Suprapubic skin (tissue), 4 donors: ENCODE data around the gene CHD3. TPM values are rescaled to one million over a fixed set of nuclear protein-coding genes. Genes with fewer than 3 reads are reported as not detected.

Experiments
- DNase-seq, 2 donors: peaks; one replicate each; pipeline ENCODE4 v3.0.0-alpha.2; 2019; ENCODE audit warnings: low spot score in 2 of 2
- H3K27ac ChIP-seq: fragments of 200-600 bp; sonication (generic); one replicate; pipeline ENCODE4 v1.5.1; 2019
- H3K27me3 ChIP-seq: fragments of 200-600 bp; sonication (generic); one replicate; pipeline ENCODE4 v1.5.1; 2019
- H3K36me3 ChIP-seq: fragments of 200-600 bp; sonication (generic); one replicate; pipeline ENCODE4 v1.5.1; 2019
- H3K4me1 ChIP-seq: fragments of 200-600 bp; sonication (generic); one replicate; pipeline ENCODE4 v1.5.1; 2019
- H3K4me3 ChIP-seq: fragments of 200-600 bp; sonication (generic); one replicate; pipeline ENCODE4 v1.5.1; 2019; ENCODE audit warnings: mild to moderate bottlenecking
- H3K9me3 ChIP-seq: fragments of 200-600 bp; sonication (generic); one replicate; pipeline ENCODE4 v1.5.1; 2019
- CTCF ChIP-seq, 2 donors: fragments of 200-600 bp in 1 of 2; fragments of 450-650 bp in 1 of 2; sonication (generic) in 1 of 2; IDR thresholded peaks; one replicate each; pipeline ENCODE4 v1.5.1; 2016 to 2019; ENCODE audit warnings: antibody characterized with exemption in 2 of 2, mild to moderate bottlenecking in 1 of 2, moderate library complexity in 1 of 2
- EP300 ChIP-seq: sonication (generic); formaldehyde crosslinking; IDR thresholded peaks from one replicate; pipeline ENCODE4 v1.6.1; 2017; ENCODE audit warnings: antibody characterized with exemption
- POLR2A ChIP-seq, 2 donors: fragments of 450-650 bp; IDR thresholded peaks; one replicate each; pipeline ENCODE4 v1.6.1; 2017; ENCODE audit warnings: antibody characterized with exemption in 2 of 2, mild to moderate bottlenecking in 2 of 2, moderate library complexity in 2 of 2
- POLR2AphosphoS5 ChIP-seq, 3 donors: sonication (generic); formaldehyde crosslinking; IDR thresholded peaks; one replicate each; pipeline ENCODE4 v1.6.1; 2017; ENCODE audit warnings: antibody characterized with exemption in 3 of 3
- WGBS: methylation state at CpG from one replicate; pipeline ENCODE4 v1.1.5; 2018; 5-methylcytosine and 5-hydroxymethylcytosine counted together
- total RNA-seq, 4 donors: library from RNA; depleted of rRNA; stranded (reverse); fragments of >200 nt; gene quantifications; one replicate each; pipeline ENCODE4 v1.1.0, GENCODE V29; 2016

Gene CHD3
- total RNA-seq, 4 donors from 2014 or later: 42.1 to 76.0 (median 67.7) TPM

DNA sequence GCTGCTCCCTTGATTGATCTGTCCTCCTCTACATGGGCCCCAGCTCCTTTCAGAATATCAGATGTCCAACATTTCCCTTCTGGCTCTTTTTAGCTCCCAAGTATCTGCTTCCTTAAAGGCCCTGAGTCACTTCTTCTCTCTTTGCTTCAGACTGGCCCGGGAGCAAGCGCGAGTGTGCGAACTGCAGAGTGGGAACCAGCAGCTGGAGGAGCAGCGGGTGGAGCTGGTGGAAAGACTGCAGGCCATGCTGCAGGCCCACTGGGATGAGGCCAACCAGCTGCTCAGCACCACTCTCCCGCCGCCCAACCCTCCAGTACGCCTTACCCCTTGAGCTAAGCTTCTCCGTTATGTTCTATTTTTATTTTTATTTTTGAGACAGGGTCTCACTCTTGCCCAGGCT, 55.7 kb downstream of the CHD3 start:
- Histone ChIP-seq H3K36me3 (peaks cover 90% of the 10 kb centered on the region), H3K27me3 (no peaks in the 10 kb centered on the region), H3K9me3 (no peaks in the 10 kb centered on the region), H3K4me3 (no peak overlapping the region), H3K27ac (no peak overlapping the region), H3K4me1 (no peaks in the 10 kb centered on the region)
- WGBS: 95% methylated on average over 9 of the region's 9 CpGs
- DNase-seq: no peak
- TF ChIP-seq POLR2AphosphoS5 (IDR thresholded peaks at IDR 0.05): no peak
- no peak for TF ChIP-seq EP300
- no peak for TF ChIP-seq CTCF (IDR thresholded peaks at IDR 0.05)
- no peak for TF ChIP-seq POLR2A (IDR thresholded peaks at IDR 0.05)

DNA sequence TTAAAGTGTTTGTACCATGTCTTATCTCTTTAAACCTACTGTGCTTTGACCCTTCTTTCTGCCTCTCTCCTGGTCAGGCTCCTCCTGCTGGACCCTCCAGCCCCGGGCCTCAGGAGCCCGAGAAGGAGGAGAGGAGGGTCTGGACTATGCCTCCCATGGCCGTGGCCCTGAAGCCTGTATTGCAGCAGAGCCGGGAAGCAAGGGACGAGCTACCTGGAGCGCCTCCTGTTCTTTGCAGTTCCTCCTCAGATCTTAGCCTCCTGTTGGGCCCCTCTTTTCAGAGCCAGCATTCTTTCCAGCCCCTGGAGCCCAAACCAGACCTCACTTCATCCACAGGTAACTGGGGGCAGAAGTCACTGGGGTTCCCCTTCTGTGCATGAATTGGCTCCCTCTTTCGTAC, 57.1 kb downstream of the CHD3 start:
- no peak overlapping the region for H3K4me3 ChIP-seq
- WGBS: 80% methylated on average over 7 of the region's 7 CpGs
- peaks cover 88% of the 10 kb centered on the region for H3K36me3 ChIP-seq
- no peaks in the 10 kb centered on the region for H3K9me3 ChIP-seq
- DNase-seq: no peak
- H3K27me3 ChIP-seq: no peaks in the 10 kb centered on the region
- no peak overlapping the region for H3K27ac ChIP-seq
- TF ChIP-seq POLR2AphosphoS5 (IDR thresholded peaks at IDR 0.05) (no peak), POLR2A (IDR thresholded peaks at IDR 0.05) (no peak), EP300 (no peak), CTCF (IDR thresholded peaks at IDR 0.05) (no peak)
- H3K4me1 ChIP-seq: no peaks in the 10 kb centered on the region

- no peak for DNase-seq
- H3K27ac ChIP-seq: no peak overlapping the region
- no peaks in the 10 kb centered on the region for H3K4me1 ChIP-seq
- H3K27me3 ChIP-seq: no peaks in the 10 kb centered on the region
- H3K36me3 ChIP-seq: peaks cover 81% of the 10 kb centered on the region
- WGBS: 71% methylated on average over 5 of the region's 5 CpGs
- H3K4me3 ChIP-seq: no peak overlapping the region
- no peaks in the 10 kb centered on the region for H3K9me3 ChIP-seq
- no peak for TF ChIP-seq CTCF (IDR thresholded peaks at IDR 0.05)
- TF ChIP-seq POLR2AphosphoS5 (IDR thresholded peaks at IDR 0.05): no peak
- no peak for TF ChIP-seq EP300
- no peak for TF ChIP-seq POLR2A (IDR thresholded peaks at IDR 0.05)
Measured at GRCh38 chr17:7946441-7946840, 57.9 kb downstream of the CHD3 start.

- Histone ChIP-seq H3K4me3 (no peak overlapping the region), H3K36me3 (peaks cover 75% of the 10 kb centered on the region), H3K4me1 (no peaks in the 10 kb centered on the region), H3K9me3 (no peaks in the 10 kb centered on the region), H3K27ac (no peak overlapping the region), H3K27me3 (no peaks in the 10 kb centered on the region)
- WGBS: 82% methylated on average over 5 of the region's 5 CpGs
- TF ChIP-seq CTCF (IDR thresholded peaks at IDR 0.05) (no peak), POLR2AphosphoS5 (IDR thresholded peaks at IDR 0.05) (no peak), EP300 (no peak), POLR2A (IDR thresholded peaks at IDR 0.05) (no peak)
- DNase-seq: no peak
Measured at GRCh38 chr17:7947651-7948050, 59.1 kb downstream of the CHD3 start.

DNA sequence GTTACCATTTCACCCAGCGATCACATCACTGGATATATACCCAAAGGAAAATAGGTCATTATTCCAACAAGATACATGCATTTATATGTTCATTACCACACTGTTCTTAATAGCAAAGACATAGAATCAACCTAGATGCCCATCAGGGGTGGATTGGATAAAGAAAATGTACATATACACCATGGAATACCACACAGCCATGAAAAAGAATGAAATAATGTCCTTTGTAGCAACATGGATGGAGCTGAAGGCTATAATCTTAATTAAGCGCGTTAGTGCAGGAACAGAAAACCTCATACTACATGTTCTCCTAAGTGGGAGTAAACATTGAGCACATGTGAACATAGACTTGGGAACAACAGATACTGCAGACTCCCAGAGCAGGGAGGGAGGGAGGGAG, 62.0 kb downstream of the CHD3 start:
- DNase-seq: no peak
- TF ChIP-seq POLR2AphosphoS5 (IDR thresholded peaks at IDR 0.05) (no peak), CTCF (IDR thresholded peaks at IDR 0.05) (no peak), POLR2A (IDR thresholded peaks at IDR 0.05) (no peak), EP300 (no peak)
- Histone ChIP-seq H3K27me3 (no peaks in the 10 kb centered on the region), H3K4me1 (no peaks in the 10 kb centered on the region), H3K9me3 (no peaks in the 10 kb centered on the region), H3K27ac (no peak overlapping the region), H3K4me3 (no peak overlapping the region), H3K36me3 (peaks cover 49% of the 10 kb centered on the region)
- WGBS: 54% methylated on average over 3 of the region's 3 CpGs
